Esophagus squamous epithelium (tissue), 5 donors: Measurements from ENCODE around the gene ANKRD6. TPM values are rescaled to one million over a fixed set of nuclear protein-coding genes. Genes with fewer than 3 reads are reported as not detected.

Source experiments
- DNase-seq: peaks from one replicate; lab custom pipeline; 2025; lab: John Stamatoyannopoulos, UW
- H3K27ac ChIP-seq, 4 donors: fragments of 200-600 bp; sonication (generic); one replicate each; pipeline ENCODE4 v1.5.1; 2016 to 2019; ENCODE audit warnings: mild to moderate bottlenecking in 1 of 4
- H3K27me3 ChIP-seq, 4 donors: fragments of 200-600 bp; sonication (generic); 1 replicate in 3 of 4; 2 replicates in 1 of 4; pipeline versions ENCODE4 v1.5.1 to v1.6.0; 2017 to 2021; ENCODE audit warnings: antibody characterized with exemption in 1 of 4
- H3K36me3 ChIP-seq, 3 donors: fragments of 200-600 bp; sonication (generic); one replicate each; pipeline ENCODE4 v1.5.1; 2016 to 2019
- H3K4me1 ChIP-seq, 3 donors: fragments of 200-600 bp; sonication (generic); one replicate each; pipeline ENCODE4 v1.5.1; 2017 to 2019
- H3K4me3 ChIP-seq, 4 donors: fragments of 200-600 bp; sonication (generic); 1 replicate in 3 of 4; 2 replicates in 1 of 4; pipeline ENCODE4 v1.5.1; 2016 to 2019; ENCODE audit warnings: mild to moderate bottlenecking in 2 of 4, moderate library complexity in 1 of 4
- H3K9me3 ChIP-seq, 3 donors: fragments of 200-600 bp; sonication (generic); one replicate each; pipeline ENCODE4 v1.5.1; 2016 to 2019
- POLR2A ChIP-seq, 4 donors: fragments of 450-650 bp; IDR thresholded peaks; one replicate each; pipeline ENCODE4 v1.6.1; 2017; ENCODE audit warnings: antibody characterized with exemption in 4 of 4, mild to moderate bottlenecking in 4 of 4, moderate library complexity in 3 of 4
- WGBS, 2 donors: methylation state at CpG; one replicate each; pipeline ENCODE4 v1.1.5; 2018; 5-methylcytosine and 5-hydroxymethylcytosine counted together
- intact Hi-C: fragments of 100-400 bp; cut with DNase I; formaldehyde crosslinking; loops from one replicate; pipeline ENCODE4 v1.15.0; 2022
- total RNA-seq, 4 donors: library from RNA; depleted of rRNA; stranded (reverse); fragments of >200 nt; gene quantifications; one replicate each; pipeline ENCODE4 v1.1.0, GENCODE V29; 2016
- TF ChIP-seq, protein P1 (sequence below), 6 experiments: fragments of 450-650 bp in 4 of 6; fragments of 200-600 bp in 2 of 6; sonication (generic) in 2 of 6; IDR thresholded peaks; one replicate each; pipeline ENCODE4 v1.5.1; 2016 to 2019; ENCODE audit warnings: antibody characterized with exemption in 6 of 6, mild to moderate bottlenecking in 4 of 6, moderate library complexity in 4 of 6
- donor health status: DM: yes; HTN: yes; CAD: no.

Gene ANKRD6
- total RNA-seq, 4 donors from 2014 or later, result 5.8 to 12.0 (median 7.3) TPM

DNA sequence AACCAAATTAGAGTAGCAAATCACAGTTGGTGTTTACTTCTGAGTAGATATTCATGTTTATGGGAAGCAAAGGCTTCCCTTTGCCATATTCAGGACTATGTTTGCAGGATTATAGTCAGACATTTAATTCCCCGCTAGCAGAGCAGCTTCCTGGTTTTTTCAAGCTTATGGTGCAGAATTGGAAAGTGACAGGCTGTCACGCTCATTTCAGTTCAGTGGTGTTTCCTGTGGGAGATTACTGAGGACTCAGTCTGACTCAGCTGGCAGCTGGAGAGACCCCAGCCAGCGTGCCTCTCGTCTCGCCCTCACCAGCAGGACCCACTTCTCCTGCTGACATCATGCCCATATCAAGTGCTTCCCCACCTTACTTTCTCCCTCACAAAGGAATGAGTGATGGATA, 120.5 kb downstream of the ANKRD6 start:
- Histone ChIP-seq H3K27ac (no peak overlapping the region), H3K4me3 (no peak overlapping the region), H3K4me1 (no peaks in the 10 kb centered on the region), H3K36me3 (no peaks in the 10 kb centered on the region), H3K27me3 (no peaks in the 10 kb centered on the region), H3K9me3 (peaks cover 0 to 5% (median 0%) of the 10 kb centered on the region in 3 donors)
- intact Hi-C loops, result loop anchor here (10.0 kb wide), 1 partner anchor 1441 kb away; no protein-coding TSS in a partner anchor
- no peak for DNase-seq
- no peak for TF ChIP-seq POLR2A (IDR thresholded peaks at IDR 0.05)
- TF ChIP-seq, protein P1, sequence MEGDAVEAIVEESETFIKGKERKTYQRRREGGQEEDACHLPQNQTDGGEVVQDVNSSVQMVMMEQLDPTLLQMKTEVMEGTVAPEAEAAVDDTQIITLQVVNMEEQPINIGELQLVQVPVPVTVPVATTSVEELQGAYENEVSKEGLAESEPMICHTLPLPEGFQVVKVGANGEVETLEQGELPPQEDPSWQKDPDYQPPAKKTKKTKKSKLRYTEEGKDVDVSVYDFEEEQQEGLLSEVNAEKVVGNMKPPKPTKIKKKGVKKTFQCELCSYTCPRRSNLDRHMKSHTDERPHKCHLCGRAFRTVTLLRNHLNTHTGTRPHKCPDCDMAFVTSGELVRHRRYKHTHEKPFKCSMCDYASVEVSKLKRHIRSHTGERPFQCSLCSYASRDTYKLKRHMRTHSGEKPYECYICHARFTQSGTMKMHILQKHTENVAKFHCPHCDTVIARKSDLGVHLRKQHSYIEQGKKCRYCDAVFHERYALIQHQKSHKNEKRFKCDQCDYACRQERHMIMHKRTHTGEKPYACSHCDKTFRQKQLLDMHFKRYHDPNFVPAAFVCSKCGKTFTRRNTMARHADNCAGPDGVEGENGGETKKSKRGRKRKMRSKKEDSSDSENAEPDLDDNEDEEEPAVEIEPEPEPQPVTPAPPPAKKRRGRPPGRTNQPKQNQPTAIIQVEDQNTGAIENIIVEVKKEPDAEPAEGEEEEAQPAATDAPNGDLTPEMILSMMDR (IDR thresholded peaks at IDR 0.05), result no peak
- 86 to 88% methylated on average over 2 to 5 of the region's 5 CpGs for WGBS, 2 donors

DNA sequence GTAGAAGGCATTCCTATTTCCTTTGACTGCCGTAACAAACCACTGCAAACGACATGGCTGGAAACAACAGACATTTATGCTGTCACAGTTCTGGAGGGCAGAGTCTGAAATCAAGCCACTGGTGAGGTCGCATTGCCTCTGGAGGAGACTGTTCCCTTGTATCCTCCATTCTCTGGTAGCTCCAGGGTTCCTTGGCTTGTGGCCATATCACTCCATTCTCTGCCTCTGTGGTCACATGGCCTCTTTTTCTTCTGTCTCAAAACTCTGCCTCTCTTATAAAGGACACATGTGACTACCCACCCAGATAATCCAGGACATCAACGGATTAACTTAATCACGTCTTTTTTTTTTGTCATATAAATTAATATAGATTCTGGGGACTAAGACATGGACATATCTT, 121.2 kb downstream of the ANKRD6 start:
- no peaks in the 10 kb centered on the region for H3K36me3 ChIP-seq
- H3K27me3 ChIP-seq, result no peaks in the 10 kb centered on the region
- intact Hi-C loops, result loop anchor here (10.0 kb wide), 1 partner anchor 1441 kb away; no protein-coding TSS in a partner anchor
- TF ChIP-seq, protein P1 (IDR thresholded peaks at IDR 0.05), result no peak
- H3K27ac ChIP-seq, result no peak overlapping the region
- 88 to 89% methylated on average over 5 of the region's 5 CpGs for WGBS, 2 donors
- H3K4me3 ChIP-seq, result no peak overlapping the region
- DNase-seq, result no peak
- no peaks in the 10 kb centered on the region for H3K4me1 ChIP-seq
- H3K9me3 ChIP-seq, result peaks cover 0 to 5% (median 0%) of the 10 kb centered on the region in 3 donors

DNA sequence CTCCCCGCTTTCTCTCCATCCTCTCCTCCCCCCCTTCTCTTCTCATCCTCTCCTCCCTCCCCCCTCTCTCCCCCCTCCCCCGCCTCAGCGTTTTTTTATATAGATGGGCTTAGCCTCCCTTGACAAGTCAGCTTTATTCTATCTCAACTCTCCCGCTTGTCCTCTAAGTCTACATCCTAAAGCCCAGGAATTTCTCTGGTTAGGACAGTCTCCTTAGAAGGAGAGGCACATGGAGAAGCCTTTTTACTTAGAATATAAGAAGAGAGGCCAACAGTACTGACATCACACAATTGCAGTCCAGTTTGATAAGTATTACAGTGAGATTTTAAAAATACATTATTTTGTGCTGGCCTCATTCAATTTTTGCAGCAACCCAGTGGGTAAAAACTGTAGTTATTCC, 122.1 kb downstream of the ANKRD6 start:
- no peak overlapping the region for H3K4me3 ChIP-seq
- H3K4me1 ChIP-seq, result no peaks in the 10 kb centered on the region
- TF ChIP-seq, protein P1 (IDR thresholded peaks at IDR 0.05), result no peak
- TF ChIP-seq POLR2A (IDR thresholded peaks at IDR 0.05), result no peak
- no peak for DNase-seq
- H3K27me3 ChIP-seq, result no peaks in the 10 kb centered on the region
- no peak overlapping the region for H3K27ac ChIP-seq
- 52 to 68% methylated on average over 2 to 3 of the region's 4 CpGs for WGBS, 2 donors
- no peaks in the 10 kb centered on the region for H3K36me3 ChIP-seq
- intact Hi-C loops, result loop anchor here (10.0 kb wide), 1 partner anchor 1440 kb away; no protein-coding TSS in a partner anchor
- H3K9me3 ChIP-seq, result peaks cover 0 to 5% (median 0%) of the 10 kb centered on the region in 3 donors

DNA sequence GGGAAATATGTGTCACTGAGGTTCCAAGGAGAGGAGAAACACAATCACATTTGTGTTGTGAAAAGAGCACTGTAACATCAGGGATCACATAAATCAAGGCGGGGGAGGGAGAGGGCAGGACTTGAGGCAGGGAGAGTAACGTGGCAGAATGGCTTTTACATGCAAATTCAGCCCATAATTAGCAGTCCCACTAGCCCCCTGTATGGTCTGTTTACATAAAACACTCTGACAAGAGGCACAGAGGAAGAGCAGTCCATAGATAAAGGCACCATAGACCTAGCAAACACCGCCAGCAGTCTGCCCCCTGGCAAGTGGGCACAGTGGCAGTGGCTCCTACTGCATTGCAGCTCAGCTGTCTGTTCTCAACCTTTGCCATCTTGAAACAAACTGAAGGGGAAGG, 122.9 kb downstream of the ANKRD6 start:
- TF ChIP-seq, protein P1 (IDR thresholded peaks at IDR 0.05), result no peak
- no peak for TF ChIP-seq POLR2A (IDR thresholded peaks at IDR 0.05)
- Histone ChIP-seq H3K36me3 (no peaks in the 10 kb centered on the region), H3K9me3 (peaks cover 0 to 5% (median 0%) of the 10 kb centered on the region in 3 donors), H3K4me1 (no peaks in the 10 kb centered on the region), H3K27me3 (no peaks in the 10 kb centered on the region), H3K27ac (no peak overlapping the region), H3K4me3 (no peak overlapping the region)
- intact Hi-C loops, result loop anchor here (10.0 kb wide), 1 partner anchor 1439 kb away; no protein-coding TSS in a partner anchor
- DNase-seq, result no peak
- WGBS, 2 donors, result 45 to 53% methylated on average over 3 of the region's 3 CpGs

DNA sequence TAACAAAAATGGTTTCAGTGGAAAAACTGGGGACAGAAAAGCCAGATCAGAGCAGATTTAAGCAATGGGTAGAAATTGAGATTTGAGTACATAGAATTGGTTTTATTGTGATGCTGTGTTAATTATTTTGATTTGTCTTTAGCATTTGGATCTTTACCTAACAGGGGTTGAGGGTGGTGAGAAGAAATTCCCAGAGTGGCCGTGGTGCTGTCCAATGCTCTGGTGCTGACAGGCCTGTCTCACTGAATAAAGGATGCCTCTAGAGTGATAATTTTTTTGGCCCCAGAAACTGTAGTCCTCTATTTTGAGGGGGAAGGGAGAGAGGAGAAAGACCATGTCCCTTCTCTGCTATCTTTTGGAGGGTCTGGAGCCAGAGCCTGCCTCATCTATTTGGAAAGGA, 126.5 kb downstream of the ANKRD6 start:
- Histone ChIP-seq H3K4me3 (no peak overlapping the region), H3K27ac (no peak overlapping the region), H3K9me3 (peaks cover 0 to 5% (median 0%) of the 10 kb centered on the region in 3 donors), H3K4me1 (peaks cover 0 to 6% (median 2%) of the 10 kb centered on the region in 3 donors), H3K36me3 (no peaks in the 10 kb centered on the region), H3K27me3 (peaks cover 0 to 31% (median 0%) of the 10 kb centered on the region in 4 donors)
- WGBS, 2 donors, result 86 to 88% methylated on average over 1 of the region's 1 CpG
- no peak for DNase-seq
- intact Hi-C loops, result loop anchor here (10.0 kb wide), 1 partner anchor 1435 kb away; no protein-coding TSS in a partner anchor
- no peak for TF ChIP-seq POLR2A (IDR thresholded peaks at IDR 0.05)
- TF ChIP-seq, protein P1 (IDR thresholded peaks at IDR 0.05), result no peak
